ENCODE data around the gene SYTL4.

SYTL4 gene

DNA sequence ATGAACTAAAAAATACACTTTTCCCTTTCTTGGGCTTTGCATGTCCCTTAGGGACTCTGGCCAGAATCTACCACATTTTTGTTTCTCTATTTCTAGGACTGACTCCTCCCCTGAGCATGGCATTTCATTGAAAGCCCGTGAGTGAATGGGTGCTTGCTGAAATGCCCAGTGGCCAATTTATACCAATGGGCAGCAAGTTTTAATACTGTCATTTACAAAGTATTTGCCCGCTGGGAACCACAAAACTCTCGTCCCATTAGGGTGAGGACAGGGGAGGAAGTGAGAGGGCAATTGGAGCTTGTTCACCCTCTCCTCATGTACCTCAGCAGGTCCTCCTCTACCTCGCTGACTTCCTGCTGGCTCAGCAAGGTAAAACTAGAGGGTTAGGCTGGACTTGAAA, 86.8 kb downstream of the SYTL4 start:
- CTCF ChIA-PET, result interaction anchor here (0.6 to 1.2 kb wide), 2 partner anchors 9 to 76 kb away, joined by 3 to 5 read pairs; no protein-coding TSS in a partner anchor
- no peak overlapping the region for H3K27ac ChIP-seq (ENCODE audit: extremely low read depth, low read depth, low read length)

DNA sequence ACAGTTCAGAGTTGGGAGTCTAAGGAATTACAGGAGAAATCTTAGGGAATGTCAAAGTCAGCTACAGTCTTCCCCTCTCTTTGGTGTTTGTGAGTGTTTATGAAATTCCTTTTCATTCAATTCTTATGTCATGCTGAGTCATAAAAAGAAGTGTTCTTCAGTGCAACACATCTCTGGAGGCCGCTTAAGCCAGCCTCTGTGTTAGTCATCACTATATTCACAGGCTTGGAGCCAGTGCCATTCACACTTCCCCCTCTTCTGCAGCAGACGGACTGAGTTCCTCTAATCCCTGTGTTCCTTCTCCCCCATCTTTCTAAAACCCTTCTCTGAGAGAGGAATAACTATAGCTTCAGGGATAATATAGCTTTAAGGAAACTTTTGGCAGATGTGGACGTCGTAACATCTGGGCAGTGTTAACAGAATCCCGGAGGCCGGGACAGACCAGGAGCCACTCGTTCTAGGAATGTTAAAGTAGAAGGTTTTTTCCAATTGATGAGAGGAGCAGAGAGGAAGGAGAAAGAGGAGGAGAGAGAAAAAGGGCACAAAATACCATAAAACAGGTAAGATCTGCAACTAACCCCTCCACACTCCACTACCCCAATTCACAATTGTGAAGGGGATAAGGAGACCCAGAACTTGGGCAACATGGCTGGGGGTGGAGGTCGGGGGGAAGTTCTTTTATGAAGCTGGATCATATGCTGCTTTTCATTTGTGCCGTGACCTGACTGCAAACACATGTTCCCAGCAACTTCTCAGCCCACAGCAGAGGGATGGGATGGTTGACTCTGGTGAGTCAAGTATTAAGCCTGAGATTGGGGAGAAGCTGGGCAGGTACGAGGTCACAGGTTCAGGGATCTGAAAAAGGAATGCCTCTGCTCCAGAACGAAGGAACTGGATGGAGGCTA, 87.7 kb downstream of the SYTL4 start, which contains the start of gene SRPX2:
TSS of gene SRPX2 (plus strand) at position 244 of the 905 bp plus-strand sequence. CDS start 2,124 bp downstream, outside the sequence.
- H3K27ac ChIP-seq (ENCODE audit: extremely low read depth, low read depth, low read length), result no peak within 1 kb of the TSS
- H3K4me1 ChIP-seq (ENCODE audit: control insufficient read depth, insufficient read depth, low read length), result no peaks in the 10 kb centered on the region
- H3K4me3 ChIP-seq (ENCODE audit: low read depth, low read length), result no peak within 1 kb of the TSS
- ChIA-PET CTCF (interaction anchor here (0.6 to 2.3 kb wide), 4 partner anchors 9 to 124 kb away, joined by 3 to 12 read pairs (median 3); no protein-coding TSS in a partner anchor), POLR2A (interaction anchor here (0.6 kb wide), 1 partner anchor 24 kb away, joined by 7 read pairs; no protein-coding TSS in a partner anchor)
- H3K9me3 ChIP-seq (ENCODE audit: control insufficient read depth, insufficient read depth, low read depth, low read length), result no peaks in the 10 kb centered on the region
- H3K36me3 ChIP-seq (ENCODE audit: control insufficient read depth in 2 of 2, insufficient read depth in 1 of 2, low read length in 2 of 2), result no peaks in the 10 kb centered on the region
- TF ChIP-seq, protein P1, sequence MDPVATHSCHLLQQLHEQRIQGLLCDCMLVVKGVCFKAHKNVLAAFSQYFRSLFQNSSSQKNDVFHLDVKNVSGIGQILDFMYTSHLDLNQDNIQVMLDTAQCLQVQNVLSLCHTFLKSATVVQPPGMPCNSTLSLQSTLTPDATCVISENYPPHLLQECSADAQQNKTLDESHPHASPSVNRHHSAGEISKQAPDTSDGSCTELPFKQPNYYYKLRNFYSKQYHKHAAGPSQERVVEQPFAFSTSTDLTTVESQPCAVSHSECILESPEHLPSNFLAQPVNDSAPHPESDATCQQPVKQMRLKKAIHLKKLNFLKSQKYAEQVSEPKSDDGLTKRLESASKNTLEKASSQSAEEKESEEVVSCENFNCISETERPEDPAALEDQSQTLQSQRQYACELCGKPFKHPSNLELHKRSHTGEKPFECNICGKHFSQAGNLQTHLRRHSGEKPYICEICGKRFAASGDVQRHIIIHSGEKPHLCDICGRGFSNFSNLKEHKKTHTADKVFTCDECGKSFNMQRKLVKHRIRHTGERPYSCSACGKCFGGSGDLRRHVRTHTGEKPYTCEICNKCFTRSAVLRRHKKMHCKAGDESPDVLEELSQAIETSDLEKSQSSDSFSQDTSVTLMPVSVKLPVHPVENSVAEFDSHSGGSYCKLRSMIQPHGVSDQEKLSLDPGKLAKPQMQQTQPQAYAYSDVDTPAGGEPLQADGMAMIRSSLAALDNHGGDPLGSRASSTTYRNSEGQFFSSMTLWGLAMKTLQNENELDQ (tag by site-specific recombination; IDR thresholded peaks at IDR 0.05; ENCODE audit: low read depth), result no peak
- no peak for TF ChIP-seq ZNF146 (tag by site-specific recombination; IDR thresholded peaks at IDR 0.05)
- no peak for TF ChIP-seq ZNF202 (tag by site-specific recombination; IDR thresholded peaks at IDR 0.05; ENCODE audit: borderline replicate concordance)
- TF ChIP-seq, protein P2, sequence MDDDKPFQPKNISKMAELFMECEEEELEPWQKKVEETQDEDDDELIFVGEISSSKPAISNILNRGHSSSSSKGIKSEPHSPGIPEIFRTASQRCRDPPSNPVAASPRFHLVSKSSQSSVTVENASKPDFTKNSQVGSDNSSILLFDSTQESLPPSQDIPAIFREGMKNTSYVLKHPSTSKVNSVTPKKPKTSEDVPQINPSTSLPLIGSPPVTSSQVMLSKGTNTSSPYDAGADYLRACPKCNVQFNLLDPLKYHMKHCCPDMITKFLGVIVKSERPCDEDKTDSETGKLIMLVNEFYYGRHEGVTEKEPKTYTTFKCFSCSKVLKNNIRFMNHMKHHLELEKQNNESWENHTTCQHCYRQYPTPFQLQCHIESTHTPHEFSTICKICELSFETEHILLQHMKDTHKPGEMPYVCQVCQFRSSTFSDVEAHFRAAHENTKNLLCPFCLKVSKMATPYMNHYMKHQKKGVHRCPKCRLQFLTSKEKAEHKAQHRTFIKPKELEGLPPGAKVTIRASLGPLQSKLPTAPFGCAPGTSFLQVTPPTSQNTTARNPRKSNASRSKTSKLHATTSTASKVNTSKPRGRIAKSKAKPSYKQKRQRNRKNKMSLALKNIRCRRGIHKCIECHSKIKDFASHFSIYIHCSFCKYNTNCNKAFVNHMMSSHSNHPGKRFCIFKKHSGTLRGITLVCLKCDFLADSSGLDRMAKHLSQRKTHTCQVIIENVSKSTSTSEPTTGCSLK (tag by site-specific recombination; IDR thresholded peaks at IDR 0.05), result no peak
- peak; percentile 43 for TF ChIP-seq ZNF600 (tag by site-specific recombination; IDR thresholded peaks at IDR 0.05)
- TF ChIP-seq, protein P3, sequence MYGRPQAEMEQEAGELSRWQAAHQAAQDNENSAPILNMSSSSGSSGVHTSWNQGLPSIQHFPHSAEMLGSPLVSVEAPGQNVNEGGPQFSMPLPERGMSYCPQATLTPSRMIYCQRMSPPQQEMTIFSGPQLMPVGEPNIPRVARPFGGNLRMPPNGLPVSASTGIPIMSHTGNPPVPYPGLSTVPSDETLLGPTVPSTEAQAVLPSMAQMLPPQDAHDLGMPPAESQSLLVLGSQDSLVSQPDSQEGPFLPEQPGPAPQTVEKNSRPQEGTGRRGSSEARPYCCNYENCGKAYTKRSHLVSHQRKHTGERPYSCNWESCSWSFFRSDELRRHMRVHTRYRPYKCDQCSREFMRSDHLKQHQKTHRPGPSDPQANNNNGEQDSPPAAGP (tag by site-specific recombination; IDR thresholded peaks at IDR 0.05), result no peak
- TF ChIP-seq ZNF114 (tag by site-specific recombination; IDR thresholded peaks at IDR 0.05), result no peak
- no peak for TF ChIP-seq GLI4 (tag by site-specific recombination; IDR thresholded peaks at IDR 0.05)
- no peak for TF ChIP-seq ZNF555 (tag by site-specific recombination; conservative IDR thresholded peaks at IDR 0.05)
- TF ChIP-seq ZNF274 (IDR thresholded peaks at IDR 0.05; ENCODE audit: low read length), result no peak
- TF ChIP-seq ZNF274 (tag by site-specific recombination; IDR thresholded peaks at IDR 0.05; ENCODE audit: borderline replicate concordance), result no peak
- TF ChIP-seq PRDM1 (tag by site-specific recombination; IDR thresholded peaks at IDR 0.05), result peak; percentile 40; the same call in 1 of the 2 replicates
- TF ChIP-seq, protein P4, sequence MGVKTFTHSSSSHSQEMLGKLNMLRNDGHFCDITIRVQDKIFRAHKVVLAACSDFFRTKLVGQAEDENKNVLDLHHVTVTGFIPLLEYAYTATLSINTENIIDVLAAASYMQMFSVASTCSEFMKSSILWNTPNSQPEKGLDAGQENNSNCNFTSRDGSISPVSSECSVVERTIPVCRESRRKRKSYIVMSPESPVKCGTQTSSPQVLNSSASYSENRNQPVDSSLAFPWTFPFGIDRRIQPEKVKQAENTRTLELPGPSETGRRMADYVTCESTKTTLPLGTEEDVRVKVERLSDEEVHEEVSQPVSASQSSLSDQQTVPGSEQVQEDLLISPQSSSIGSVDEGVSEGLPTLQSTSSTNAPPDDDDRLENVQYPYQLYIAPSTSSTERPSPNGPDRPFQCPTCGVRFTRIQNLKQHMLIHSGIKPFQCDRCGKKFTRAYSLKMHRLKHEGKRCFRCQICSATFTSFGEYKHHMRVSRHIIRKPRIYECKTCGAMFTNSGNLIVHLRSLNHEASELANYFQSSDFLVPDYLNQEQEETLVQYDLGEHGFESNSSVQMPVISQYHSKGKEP (tag by site-specific recombination; IDR thresholded peaks at IDR 0.05), result no peak
- peak; percentile 45; the same call in 1 of the 2 replicates for TF ChIP-seq ZNF629 (tag by site-specific recombination; IDR thresholded peaks at IDR 0.05)

More for the DNA sequence above, 86.8 kb downstream of the SYTL4 start:
- no peaks in the 10 kb centered on the region for H3K9me3 ChIP-seq (ENCODE audit: control insufficient read depth, insufficient read depth, low read depth, low read length)
- TF ChIP-seq ZNF175 (tag by site-specific recombination; IDR thresholded peaks at IDR 0.05) (no peak), ZNF654 (tag by site-specific recombination; IDR thresholded peaks at IDR 0.05; ENCODE audit: low read depth) (no peak), ZNF138 (tag by site-specific recombination; IDR thresholded peaks at IDR 0.05; ENCODE audit: borderline replicate concordance) (no peak), ZNF707 (tag by site-specific recombination; IDR thresholded peaks at IDR 0.05) (no peak), FEZF1 (tag by site-specific recombination; IDR thresholded peaks at IDR 0.05) (no peak), ZNF302 (tag by site-specific recombination; IDR thresholded peaks at IDR 0.05; ENCODE audit: low read depth) (no peak), ZNF174 (tag by site-specific recombination; IDR thresholded peaks at IDR 0.05) (no peak), ZNF157 (tag by site-specific recombination; IDR thresholded peaks at IDR 0.05) (no peak), ZNF121 (tag by site-specific recombination; IDR thresholded peaks at IDR 0.05) (no peak), ZNF184 (tag by site-specific recombination; IDR thresholded peaks at IDR 0.05) (no peak), ZEB2 (tag by site-specific recombination; IDR thresholded peaks at IDR 0.05) (no peak), GLIS2 (tag by site-specific recombination; IDR thresholded peaks at IDR 0.05) (no peak), KLF7 (tag by site-specific recombination; IDR thresholded peaks at IDR 0.05; ENCODE audit: borderline replicate concordance) (no peak)
- TF ChIP-seq, protein P5, sequence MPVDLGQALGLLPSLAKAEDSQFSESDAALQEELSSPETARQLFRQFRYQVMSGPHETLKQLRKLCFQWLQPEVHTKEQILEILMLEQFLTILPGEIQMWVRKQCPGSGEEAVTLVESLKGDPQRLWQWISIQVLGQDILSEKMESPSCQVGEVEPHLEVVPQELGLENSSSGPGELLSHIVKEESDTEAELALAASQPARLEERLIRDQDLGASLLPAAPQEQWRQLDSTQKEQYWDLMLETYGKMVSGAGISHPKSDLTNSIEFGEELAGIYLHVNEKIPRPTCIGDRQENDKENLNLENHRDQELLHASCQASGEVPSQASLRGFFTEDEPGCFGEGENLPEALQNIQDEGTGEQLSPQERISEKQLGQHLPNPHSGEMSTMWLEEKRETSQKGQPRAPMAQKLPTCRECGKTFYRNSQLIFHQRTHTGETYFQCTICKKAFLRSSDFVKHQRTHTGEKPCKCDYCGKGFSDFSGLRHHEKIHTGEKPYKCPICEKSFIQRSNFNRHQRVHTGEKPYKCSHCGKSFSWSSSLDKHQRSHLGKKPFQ (tag by site-specific recombination; IDR thresholded peaks at IDR 0.05), result no peak
- TF ChIP-seq, protein P2 (tag by site-specific recombination; IDR thresholded peaks at IDR 0.05), result no peak
- H3K4me3 ChIP-seq (ENCODE audit: low read depth, low read length), result no peak overlapping the region
- H3K4me1 ChIP-seq (ENCODE audit: control insufficient read depth, insufficient read depth, low read length), result no peaks in the 10 kb centered on the region
- no peaks in the 10 kb centered on the region for H3K36me3 ChIP-seq (ENCODE audit: control insufficient read depth in 2 of 2, insufficient read depth in 1 of 2, low read length in 2 of 2)
- POLR2A ChIA-PET, result interaction anchor here (0.6 kb wide), 1 partner anchor 23 kb away, joined by 7 read pairs; no protein-coding TSS in a partner anchor

All from HEK293 (cell line).